Gastrocnemius medialis (tissue), 4 donors: Measurements from ENCODE around the gene ADAM12. TPM values are rescaled to one million over a fixed set of nuclear protein-coding genes. Genes with fewer than 3 reads are reported as not detected.

ENCODE experiments used
- ATAC-seq, 2 donors: fragments of 150-250 bp; one replicate each; pipeline ENCODE4 v1.9.1; 2016
- DNase-seq, 2 donors: peaks; one replicate each; pipeline ENCODE4 v3.0.0-alpha.2; 2019
- H3K27ac ChIP-seq, 4 donors: fragments of 200-600 bp; sonication (generic); 1 replicate in 1 of 4; 2 replicates in 3 of 4; pipeline ENCODE4 v1.5.1; 2016 to 2018; ENCODE audit warnings: mild to moderate bottlenecking in 2 of 4, moderate library complexity in 1 of 4
- H3K27me3 ChIP-seq, 3 donors: fragments of 200-600 bp; sonication (generic) in 2 of 3; 1 replicate in 1 of 3; 2 replicates in 2 of 3; pipeline versions ENCODE4 v1.5.1 to v1.6.0; 2016 to 2019; ENCODE audit warnings: mild to moderate bottlenecking in 1 of 3, moderate library complexity in 1 of 3
- H3K36me3 ChIP-seq, 2 donors: fragments of 200-600 bp; sonication (generic) in 1 of 2; one replicate each; pipeline ENCODE4 v1.5.1; 2017 to 2018
- H3K4me1 ChIP-seq, 2 donors: fragments of 200-600 bp; sonication (generic) in 1 of 2; one replicate each; pipeline ENCODE4 v1.5.1; 2016 to 2017; ENCODE audit warnings: mild to moderate bottlenecking in 2 of 2
- H3K4me3 ChIP-seq, 4 donors: fragments of 200-600 bp; sonication (generic) in 3 of 4; 1 replicate in 1 of 4; 2 replicates in 3 of 4; pipeline ENCODE4 v1.5.1; 2016 to 2019; ENCODE audit warnings: mild to moderate bottlenecking in 2 of 4
- H3K9me3 ChIP-seq, 3 donors: fragments of 200-600 bp; sonication (generic) in 2 of 3; 1 replicate in 1 of 3; 2 replicates in 2 of 3; pipeline ENCODE4 v1.5.1; 2016 to 2019
- CTCF ChIP-seq, 5 experiments: fragments of 450-650 bp in 3 of 5; fragments of 200-600 bp in 2 of 5; sonication (generic) in 2 of 5; IDR thresholded peaks in 4 of 5; conservative IDR thresholded peaks in 1 of 5; 1 replicate in 4 of 5; 2 replicates in 1 of 5; pipeline ENCODE4 v1.5.1; 2016 to 2019; ENCODE audit warnings: antibody characterized with exemption in 5 of 5, mild to moderate bottlenecking in 3 of 5, moderate library complexity in 3 of 5
- POLR2A ChIP-seq, 2 donors: fragments of 450-650 bp; IDR thresholded peaks; one replicate each; pipeline ENCODE4 v1.6.1; 2017; ENCODE audit warnings: antibody characterized with exemption in 2 of 2, mild to moderate bottlenecking in 2 of 2, moderate library complexity in 2 of 2
- in situ Hi-C, 4 donors: fragments of 200-750 bp; cut with MboI; loops; one replicate each; pipeline versions ENCODE4 v1.15.0 to v1.8.0; 2017; ENCODE audit warnings: low sequenced_read_pairs in 4 of 4
- intact Hi-C: fragments of 100-400 bp; cut with DNase I; formaldehyde crosslinking; loops from one replicate; pipeline ENCODE4 v1.15.1; 2023; ENCODE audit warnings: low total_unique reads
- total RNA-seq, 4 donors: library from RNA; depleted of rRNA; stranded (reverse); fragments of >200 nt; gene quantifications; one replicate each; pipeline versions ENCODE4 v1.1.0 to v1.2.3, GENCODE V29; 2016

ADAM12 gene
- total RNA-seq, 4 donors from 2014 or later = 0.10 TPM; not detected in 3

- Histone ChIP-seq H3K27me3 (no peaks in the 10 kb centered on the region), H3K27ac (no peak overlapping the region), H3K4me3 (no peak overlapping the region), H3K4me1 (no peaks in the 10 kb centered on the region), H3K9me3 (no peaks in the 10 kb centered on the region), H3K36me3 (no peaks in the 10 kb centered on the region)
- in situ Hi-C loops = no loop called here
- TF ChIP-seq CTCF (IDR thresholded peaks at IDR 0.05 in 4 of 5, conservative IDR thresholded peaks at IDR 0.05 in 1 of 5) (no peak), POLR2A (IDR thresholded peaks at IDR 0.05) (no peak)
- DNase-seq (no peak), ATAC-seq (no peak)
- intact Hi-C loops = no loop called here
Observed at GRCh38 chr10:126110489-126111180, 277.6 kb downstream of the ADAM12 start.

DNA sequence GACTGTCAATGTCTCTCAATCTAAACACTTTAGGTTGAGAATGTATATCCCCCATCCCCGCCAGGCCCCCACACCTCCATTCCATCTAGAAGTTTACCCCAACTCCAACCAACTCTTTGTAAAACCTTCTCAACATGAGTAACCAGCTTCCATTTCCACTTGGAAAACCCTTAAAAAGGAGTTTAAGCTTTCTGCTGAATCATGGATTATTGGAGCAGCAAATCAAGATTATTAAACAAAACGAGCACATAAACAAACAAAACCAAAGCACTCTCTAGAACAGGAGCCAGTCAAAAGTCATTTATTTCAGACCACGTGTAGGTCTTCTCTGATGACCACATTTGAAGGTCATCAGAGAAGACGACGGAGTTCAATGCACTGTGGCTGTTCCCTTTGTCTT, 278.4 kb downstream of the ADAM12 start:
- intact Hi-C loops (no loop called here), in situ Hi-C loops (no loop called here)
- Histone ChIP-seq H3K36me3 (no peaks in the 10 kb centered on the region), H3K9me3 (no peaks in the 10 kb centered on the region), H3K27me3 (no peaks in the 10 kb centered on the region), H3K4me1 (no peaks in the 10 kb centered on the region), H3K27ac (no peak overlapping the region), H3K4me3 (no peak overlapping the region)
- ATAC-seq (no peak), DNase-seq (no peak)
- TF ChIP-seq POLR2A (IDR thresholded peaks at IDR 0.05) = no peak
- TF ChIP-seq CTCF (IDR thresholded peaks at IDR 0.05 in 4 of 5, conservative IDR thresholded peaks at IDR 0.05 in 1 of 5) = no peak

GRCh38 chr10:126108693-126109092, 279.6 kb downstream of the ADAM12 start:
- in situ Hi-C loops = no loop called here
- Histone ChIP-seq H3K4me3 (no peak overlapping the region), H3K27ac (no peak overlapping the region), H3K4me1 (no peaks in the 10 kb centered on the region), H3K27me3 (no peaks in the 10 kb centered on the region), H3K9me3 (no peaks in the 10 kb centered on the region), H3K36me3 (no peaks in the 10 kb centered on the region)
- DNase-seq (no peak), ATAC-seq (no peak)
- no peak for TF ChIP-seq CTCF (IDR thresholded peaks at IDR 0.05 in 4 of 5, conservative IDR thresholded peaks at IDR 0.05 in 1 of 5)
- TF ChIP-seq POLR2A (IDR thresholded peaks at IDR 0.05) = no peak
- intact Hi-C loops = no loop called here

DNA sequence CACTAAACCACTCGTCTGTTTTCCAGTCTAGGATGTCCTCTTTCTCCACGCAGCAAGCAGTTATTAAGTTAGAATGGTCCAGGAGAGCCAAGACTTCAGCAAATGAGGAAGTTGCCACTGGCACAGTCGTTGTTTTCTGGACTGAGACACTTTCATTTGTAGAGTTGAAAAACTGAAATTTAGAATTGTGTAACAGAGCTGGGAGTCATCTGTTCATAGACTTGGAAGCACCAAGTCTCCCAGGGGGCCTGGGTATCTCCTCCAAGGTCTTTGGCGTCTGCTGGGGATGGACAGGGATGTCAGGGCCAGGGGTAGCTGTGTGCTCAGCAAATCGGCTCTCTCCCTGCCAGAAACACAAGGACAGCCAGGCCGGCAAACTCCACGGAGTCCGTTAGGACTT, 283.5 kb downstream of the ADAM12 start:
- H3K27me3 ChIP-seq = no peaks in the 10 kb centered on the region
- peak in 1 of 2 donors; percentile 30 for ATAC-seq
- DNase-seq = peak; percentile 9 to 45
- H3K36me3 ChIP-seq = no peaks in the 10 kb centered on the region
- no peak for TF ChIP-seq CTCF (IDR thresholded peaks at IDR 0.05 in 4 of 5, conservative IDR thresholded peaks at IDR 0.05 in 1 of 5)
- TF ChIP-seq POLR2A (IDR thresholded peaks at IDR 0.05) = no peak
- H3K4me3 ChIP-seq = no peak overlapping the region
- intact Hi-C loops (no loop called here), in situ Hi-C loops (no loop called here)
- no peak overlapping the region for H3K27ac ChIP-seq
- no peaks in the 10 kb centered on the region for H3K9me3 ChIP-seq
- no peaks in the 10 kb centered on the region for H3K4me1 ChIP-seq

GRCh38 chr10:126102636-126103035, 285.6 kb downstream of the ADAM12 start:
- H3K27me3 ChIP-seq = no peaks in the 10 kb centered on the region
- intact Hi-C loops = no loop called here
- DNase-seq (no peak), ATAC-seq (no peak)
- TF ChIP-seq POLR2A (IDR thresholded peaks at IDR 0.05) = no peak
- no peak for TF ChIP-seq CTCF (IDR thresholded peaks at IDR 0.05 in 4 of 5, conservative IDR thresholded peaks at IDR 0.05 in 1 of 5)
- H3K9me3 ChIP-seq = no peaks in the 10 kb centered on the region
- no peaks in the 10 kb centered on the region for H3K4me1 ChIP-seq
- no peak overlapping the region for H3K4me3 ChIP-seq
- H3K27ac ChIP-seq = no peak overlapping the region
- no peaks in the 10 kb centered on the region for H3K36me3 ChIP-seq
- in situ Hi-C loops = no loop called here
